OCI-M1 (cell line): ENCODE results near the gene DDX18.
"Not testable (repeated sequence)": the region's sequence is repeated elsewhere in the genome, so short reads cannot be mapped to it uniquely, and the experiment has no call there.

Experiments used
- DNase-seq: peaks from one replicate; lab custom pipeline; 2025; lab: John Stamatoyannopoulos, UW

Gene DDX18

DNA sequence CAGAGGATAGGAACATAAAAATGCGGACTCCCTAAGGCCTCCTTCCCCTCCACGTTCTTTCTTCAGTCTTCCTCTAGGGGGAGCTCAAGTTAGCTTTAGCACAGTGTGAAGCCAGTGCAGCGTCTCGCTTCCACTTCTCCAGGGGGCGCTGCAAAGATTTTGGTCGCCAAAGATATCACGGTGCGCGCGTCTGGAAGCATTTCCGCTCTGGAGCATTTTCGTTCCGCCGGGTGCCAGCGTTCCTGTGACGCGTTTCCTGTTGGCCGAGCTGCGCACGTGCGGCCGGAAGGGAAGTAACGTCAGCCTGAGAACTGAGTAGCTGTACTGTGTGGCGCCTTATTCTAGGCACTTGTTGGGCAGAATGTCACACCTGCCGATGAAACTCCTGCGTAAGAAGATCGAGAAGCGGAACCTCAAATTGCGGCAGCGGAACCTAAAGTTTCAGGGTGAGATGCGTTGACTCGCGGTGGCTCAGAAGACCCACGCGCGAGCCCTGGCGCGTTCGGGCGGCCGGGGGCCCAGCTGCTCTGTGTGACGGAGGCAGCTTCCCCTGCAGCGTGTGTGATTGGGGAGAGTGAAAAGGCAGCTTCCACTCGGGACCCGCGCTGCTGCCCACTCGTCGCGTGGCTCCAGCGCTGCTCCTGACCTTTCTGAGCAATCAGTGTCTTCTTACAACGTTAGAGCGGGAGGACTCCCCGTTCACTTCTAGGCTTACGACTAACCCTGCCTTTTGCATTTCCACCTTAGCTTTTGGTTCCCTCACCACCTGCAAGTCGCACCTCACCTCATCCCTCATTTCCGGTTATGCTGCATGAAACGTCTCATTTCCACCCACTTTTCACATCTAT, at the start of gene DDX18:
Gene DDX18, plus strand, starts transcription at position 275 of the 848 bp plus-strand sequence. Its CDS starts 87 bp downstream, at position 362.
- DNase-seq: peak; percentile 99

DNA sequence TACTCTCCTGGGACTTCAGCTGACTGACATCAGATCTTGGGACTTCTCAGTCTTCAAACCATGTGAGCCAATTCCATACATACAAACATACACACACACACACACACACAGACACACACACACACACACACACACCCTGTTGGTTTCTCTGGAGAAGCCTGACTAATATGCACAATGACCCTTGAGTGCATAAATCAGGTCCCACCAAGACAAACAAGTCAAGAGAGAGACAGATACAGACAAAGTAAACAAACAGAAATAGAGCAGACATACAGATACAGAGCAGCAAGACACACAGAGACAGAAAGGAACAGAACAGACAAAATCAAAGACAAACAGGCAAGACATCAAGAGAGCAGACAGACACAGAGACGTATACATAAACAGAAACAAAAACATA, 43.8 kb upstream of the DDX18 start:
- no peak for DNase-seq

- DNase-seq: peak; percentile 64
These were observed 42.4 kb upstream of the DDX18 start for GRCh38 chr2:117771969-117772630.

- DNase-seq: no peak
These were observed 39.8 kb upstream of the DDX18 start for GRCh38 chr2:117774716-117775115.

DNA sequence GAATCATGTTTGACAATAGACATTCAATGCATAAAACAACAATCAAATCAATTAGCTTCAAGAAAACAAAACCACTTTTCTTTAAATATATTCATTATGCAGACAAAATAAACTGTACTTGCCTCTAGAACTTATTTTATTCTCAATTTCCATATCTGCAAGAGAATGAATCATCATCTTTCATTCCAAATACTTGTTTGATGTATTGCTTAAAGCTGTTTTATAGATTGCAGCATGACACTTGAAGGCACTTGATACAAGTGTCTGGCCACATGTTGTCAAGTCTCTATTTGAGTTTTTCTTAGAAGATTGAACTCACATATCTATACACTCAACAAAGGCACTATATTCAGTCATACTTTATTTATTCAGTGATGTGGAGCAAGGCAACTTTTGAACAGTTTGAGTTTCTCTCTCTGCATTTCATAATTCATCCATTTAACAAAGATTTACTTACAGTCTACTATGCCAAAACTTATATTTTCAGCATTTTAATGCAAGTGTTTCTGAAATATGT, 38.7 kb upstream of the DDX18 start:
- DNase-seq: no peak

GRCh38 chr2:117776888-117777287, 37.6 kb upstream of the DDX18 start:
- DNase-seq: no peak

- peak; percentile 78 for DNase-seq
These were observed 28.8 kb upstream of the DDX18 start for GRCh38 chr2:117785740-117786139.

DNA sequence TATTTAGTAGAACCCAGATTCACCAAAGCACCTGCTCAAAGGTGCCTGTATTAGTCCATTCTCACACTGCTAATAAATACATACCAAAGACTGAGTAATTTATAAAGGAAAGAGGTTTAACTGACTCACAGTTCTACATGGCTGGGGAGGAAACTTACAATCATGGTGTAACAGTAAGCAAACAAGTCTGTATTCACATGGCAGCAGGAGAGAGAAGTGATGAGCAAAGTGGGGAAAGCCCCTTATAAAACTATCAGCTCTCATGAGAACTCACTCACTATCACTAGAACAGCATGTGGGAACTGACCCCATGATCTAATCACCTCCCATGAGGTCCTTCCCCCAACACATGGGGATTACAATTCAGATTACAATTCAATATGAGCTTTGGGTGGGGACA, 28.0 kb upstream of the DDX18 start:
- no peak for DNase-seq

DNA sequence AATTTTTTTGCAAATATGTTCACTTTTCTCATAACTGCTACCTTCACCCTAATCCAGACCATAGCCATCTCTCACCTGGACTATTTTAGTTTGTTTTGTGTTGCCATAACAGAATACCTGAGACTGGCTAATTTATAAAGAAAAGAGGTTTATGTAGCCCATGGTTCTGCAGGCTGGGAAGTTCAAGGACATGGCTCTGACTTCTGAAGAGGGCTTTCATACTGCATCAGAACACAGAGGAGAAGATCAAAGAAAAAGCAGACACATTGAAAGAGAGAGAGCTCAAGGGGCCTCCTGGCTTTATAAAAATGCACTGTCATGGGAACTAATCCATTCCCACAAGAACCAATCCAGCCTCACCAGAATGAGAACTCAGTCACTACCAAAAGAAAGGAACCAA, 25.0 kb upstream of the DDX18 start:
- DNase-seq: no peak

DNA sequence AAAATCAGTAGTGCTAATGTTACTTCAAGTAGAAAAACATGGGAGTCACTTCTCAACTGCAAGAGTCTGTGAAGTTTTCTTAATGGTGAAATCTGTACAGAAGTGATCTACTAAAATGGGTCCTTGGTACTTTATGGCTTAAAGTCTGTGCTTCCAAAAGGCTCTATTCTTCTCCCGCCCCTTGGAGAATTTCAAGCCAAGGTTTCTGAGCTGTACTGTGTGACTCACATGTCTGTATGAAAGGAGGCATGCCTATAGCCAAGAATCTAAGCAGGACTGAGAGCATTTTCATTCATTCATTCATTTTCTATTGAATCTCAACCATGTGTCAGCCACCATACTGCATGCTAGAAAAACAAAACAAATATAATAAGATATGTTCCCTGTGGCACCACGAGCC, 19.8 kb upstream of the DDX18 start:
- no peak for DNase-seq

DNA sequence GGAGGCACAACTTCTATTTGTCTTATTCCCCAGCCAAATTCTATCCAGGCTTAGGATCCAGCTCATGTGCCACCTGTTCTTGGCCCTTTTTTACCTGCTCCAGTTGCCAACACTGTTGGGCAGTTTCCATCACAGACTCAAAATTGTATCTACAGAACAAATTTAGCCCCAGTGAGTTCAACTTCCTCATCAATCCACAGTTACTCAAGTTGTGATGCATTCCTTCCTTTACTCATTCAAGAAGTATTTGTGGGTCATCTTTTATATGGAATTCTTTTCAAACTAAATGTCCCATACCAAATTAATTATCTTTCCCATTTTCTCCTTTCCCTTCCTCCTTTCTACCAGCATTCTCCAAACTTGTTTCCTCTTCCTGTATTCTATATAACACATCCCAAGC, 12.7 kb upstream of the DDX18 start:
- DNase-seq: no peak

- peak; percentile 17 for DNase-seq
These were observed 10.7 kb upstream of the DDX18 start for GRCh38 chr2:117803644-117804325.

DNA sequence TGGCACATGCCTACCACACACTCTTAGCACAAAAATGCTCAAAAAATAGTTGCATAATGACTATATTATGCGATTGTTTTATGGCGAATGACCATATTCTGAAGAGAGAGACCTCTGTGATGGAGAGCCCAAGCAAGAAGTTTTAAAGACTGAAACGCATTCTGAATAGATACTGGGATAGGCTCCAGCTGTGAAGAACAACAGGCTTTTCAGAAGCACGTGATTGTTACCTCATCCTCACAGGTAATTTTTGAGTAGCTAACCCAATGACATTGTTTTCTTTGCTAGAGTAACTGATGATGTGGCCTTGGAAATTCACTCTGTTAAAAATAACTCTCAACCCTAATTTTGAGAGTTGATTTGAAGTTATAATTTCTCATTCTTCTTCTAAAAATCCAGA, 2.0 kb upstream of the DDX18 start:
- DNase-seq: no peak

DNA sequence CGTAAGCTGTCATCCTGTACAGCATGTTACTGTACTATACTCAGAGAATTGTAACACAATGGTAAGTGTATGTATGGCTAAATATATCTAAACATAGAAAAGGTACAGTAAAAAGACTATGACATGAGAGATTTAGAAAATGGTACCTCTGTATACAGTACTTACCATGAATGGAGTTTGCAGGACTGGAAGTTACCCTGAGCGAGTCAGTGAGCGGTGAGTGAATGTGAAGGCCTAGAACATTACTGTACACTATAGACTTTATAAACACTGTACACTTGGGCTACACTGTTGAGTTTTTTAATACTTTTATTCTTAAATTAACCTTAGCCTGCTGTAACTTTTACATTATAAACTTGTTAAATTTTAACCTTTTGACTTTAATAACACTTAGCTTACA, 1.5 kb downstream of the DDX18 start:
- no peak for DNase-seq

DNA sequence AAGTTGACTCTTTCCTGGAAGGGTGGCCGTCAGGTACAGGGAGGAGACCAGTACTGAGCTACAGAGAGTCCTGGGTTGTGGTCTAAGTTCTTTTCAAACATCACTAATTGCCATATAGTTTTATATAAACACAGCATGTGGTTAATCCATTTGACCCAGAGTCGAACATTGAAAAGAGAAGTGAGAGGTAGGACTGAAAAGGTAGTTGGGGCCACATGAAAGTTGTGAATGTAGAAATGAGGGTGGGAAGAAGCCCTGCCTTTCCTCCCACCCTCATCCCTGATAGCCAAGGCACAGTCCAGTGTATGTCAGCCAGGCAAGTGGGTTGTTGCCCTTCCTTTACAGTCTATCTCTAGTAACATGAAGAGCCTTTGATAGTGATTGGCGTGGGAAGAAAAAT, 4.4 kb downstream of the DDX18 start:
- DNase-seq: no peak

DNA sequence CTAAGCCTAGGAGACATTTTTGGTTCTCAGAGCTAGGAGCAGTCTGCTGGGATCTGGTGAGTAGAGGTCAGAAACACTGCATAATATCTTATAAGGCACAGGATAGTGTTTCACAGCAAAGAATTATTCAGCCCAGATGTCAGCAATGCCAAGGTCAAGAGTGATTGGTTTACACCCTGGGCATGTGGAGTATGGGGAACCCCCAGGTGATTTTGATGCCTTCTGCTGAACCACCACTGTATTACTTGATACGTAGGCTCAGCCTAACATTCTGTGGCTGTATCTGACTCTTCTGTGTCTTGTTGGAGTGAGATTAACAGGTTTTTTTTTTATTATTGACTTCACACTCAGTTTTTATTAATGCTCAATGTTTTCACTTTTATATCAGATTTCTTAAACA, 6.0 kb downstream of the DDX18 start:
- DNase-seq: no peak

DNA sequence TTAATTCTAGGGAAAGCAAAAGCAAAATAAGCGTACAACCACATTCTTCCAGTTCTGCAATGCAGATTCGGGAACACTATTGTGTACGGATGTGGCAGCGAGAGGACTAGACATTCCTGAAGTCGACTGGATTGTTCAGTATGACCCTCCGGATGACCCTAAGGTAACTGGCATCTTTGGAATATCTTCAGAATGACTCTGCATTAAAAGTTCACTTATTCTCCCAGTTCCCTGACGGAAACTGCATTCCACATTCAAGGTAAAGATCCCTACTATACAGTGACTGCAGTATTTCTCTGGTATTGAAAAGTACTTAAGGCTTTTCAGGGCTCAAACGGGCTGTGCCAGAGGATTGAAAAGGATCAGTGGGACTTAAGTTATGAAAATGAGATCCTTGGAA, 10.9 kb downstream of the DDX18 start:
- no peak for DNase-seq

GRCh38 chr2:117827464-117827863, 13.0 kb downstream of the DDX18 start:
- DNase-seq: not testable (repeated sequence)

- no peak for DNase-seq
These were observed 14.4 kb downstream of the DDX18 start for GRCh38 chr2:117828870-117829269.

DNA sequence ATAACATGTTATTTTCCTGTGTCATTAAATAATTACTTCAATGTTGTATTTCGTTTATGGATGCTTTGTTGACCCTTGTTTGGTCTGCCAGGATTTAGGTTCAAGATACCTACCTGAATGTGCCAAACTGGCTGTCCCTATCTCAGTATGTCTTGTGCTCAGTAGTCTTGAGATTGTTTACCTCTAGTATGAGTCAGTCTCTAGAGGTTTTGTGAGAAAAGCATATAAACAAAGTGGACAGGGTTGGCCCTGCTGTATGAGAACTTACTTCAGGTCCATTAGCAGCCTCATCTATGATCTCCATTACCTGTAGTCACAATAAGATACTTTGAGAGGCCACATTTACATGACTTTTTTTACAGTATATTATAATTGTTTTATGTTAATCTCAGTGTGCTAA, 17.8 kb downstream of the DDX18 start:
- DNase-seq: no peak

DNA sequence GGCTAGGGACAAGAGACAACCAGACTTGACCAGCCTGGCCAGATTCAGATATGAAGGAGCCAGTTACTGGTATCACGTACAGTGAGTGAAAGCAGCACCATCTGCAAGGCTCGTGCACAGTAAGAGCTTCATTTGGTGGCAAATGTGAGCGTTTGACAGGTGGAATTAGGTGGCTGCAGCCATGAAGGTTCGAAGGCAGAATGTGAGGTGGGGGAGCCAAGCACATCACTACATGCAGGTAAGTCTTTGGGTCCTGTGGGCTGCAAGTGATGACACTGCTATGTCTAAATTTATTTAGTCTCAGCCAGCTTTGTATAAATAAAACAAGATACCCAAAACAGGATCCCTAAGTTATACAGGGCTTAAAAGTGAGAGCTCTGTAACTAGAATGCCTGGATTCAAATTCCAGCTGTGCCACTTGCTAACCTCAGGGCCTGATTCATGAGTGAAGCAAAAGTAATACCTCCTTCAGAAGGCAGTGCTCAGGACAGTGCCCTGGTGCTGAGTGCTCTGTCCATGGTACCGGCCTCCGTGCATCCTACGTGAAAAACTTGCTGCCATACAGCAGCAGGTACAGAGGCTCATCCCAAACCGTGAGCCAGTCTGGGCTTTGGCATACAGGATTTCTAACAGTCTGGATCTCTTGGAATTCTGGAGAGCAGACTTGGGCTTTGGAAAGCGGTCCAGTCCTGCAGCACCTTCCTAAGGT, 18.6 kb downstream of the DDX18 start:
- DNase-seq: no peak

DNA sequence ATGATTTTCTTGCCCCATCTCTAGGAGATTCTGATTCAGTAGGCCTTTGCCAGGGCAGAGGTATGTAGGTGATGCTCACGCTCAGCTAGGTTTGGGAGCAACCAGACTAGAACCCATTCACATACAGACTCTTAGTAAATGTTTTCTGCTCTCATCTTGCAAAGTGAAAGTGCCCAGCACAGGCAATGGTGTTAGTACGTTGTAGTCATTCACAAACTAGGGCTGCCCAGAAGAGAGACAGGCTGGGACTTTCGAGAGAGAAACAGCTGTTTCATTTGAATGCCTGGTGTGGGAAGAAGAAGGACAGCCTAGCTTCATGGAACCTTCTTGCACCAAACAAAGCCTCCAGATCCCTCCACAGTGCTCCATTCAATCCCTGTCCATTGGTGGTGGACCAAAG, 19.4 kb downstream of the DDX18 start:
- no peak for DNase-seq
